ENCODE results near the gene BOC. TPM values are rescaled to one million over a fixed set of nuclear protein-coding genes. Genes with fewer than 3 reads are reported as not detected.

Gene BOC, protein sequence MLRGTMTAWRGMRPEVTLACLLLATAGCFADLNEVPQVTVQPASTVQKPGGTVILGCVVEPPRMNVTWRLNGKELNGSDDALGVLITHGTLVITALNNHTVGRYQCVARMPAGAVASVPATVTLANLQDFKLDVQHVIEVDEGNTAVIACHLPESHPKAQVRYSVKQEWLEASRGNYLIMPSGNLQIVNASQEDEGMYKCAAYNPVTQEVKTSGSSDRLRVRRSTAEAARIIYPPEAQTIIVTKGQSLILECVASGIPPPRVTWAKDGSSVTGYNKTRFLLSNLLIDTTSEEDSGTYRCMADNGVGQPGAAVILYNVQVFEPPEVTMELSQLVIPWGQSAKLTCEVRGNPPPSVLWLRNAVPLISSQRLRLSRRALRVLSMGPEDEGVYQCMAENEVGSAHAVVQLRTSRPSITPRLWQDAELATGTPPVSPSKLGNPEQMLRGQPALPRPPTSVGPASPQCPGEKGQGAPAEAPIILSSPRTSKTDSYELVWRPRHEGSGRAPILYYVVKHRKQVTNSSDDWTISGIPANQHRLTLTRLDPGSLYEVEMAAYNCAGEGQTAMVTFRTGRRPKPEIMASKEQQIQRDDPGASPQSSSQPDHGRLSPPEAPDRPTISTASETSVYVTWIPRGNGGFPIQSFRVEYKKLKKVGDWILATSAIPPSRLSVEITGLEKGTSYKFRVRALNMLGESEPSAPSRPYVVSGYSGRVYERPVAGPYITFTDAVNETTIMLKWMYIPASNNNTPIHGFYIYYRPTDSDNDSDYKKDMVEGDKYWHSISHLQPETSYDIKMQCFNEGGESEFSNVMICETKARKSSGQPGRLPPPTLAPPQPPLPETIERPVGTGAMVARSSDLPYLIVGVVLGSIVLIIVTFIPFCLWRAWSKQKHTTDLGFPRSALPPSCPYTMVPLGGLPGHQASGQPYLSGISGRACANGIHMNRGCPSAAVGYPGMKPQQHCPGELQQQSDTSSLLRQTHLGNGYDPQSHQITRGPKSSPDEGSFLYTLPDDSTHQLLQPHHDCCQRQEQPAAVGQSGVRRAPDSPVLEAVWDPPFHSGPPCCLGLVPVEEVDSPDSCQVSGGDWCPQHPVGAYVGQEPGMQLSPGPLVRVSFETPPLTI
- 0.07 and 0.32 TPM in 2 replicates for total RNA-seq (2022)
- Bru-seq, nascent RNA = percentile 7 among the genes with signal in this experiment
- BruChase-seq, experiment 1, labeled RNA remaining after a 6-hour chase = percentile 6 among the genes with signal in this experiment
- BruChase-seq, experiment 2, labeled RNA remaining after a 2-hour chase = percentile 11 among the genes with signal in this experiment
- long read RNA-seq = 0 reads

DNA sequence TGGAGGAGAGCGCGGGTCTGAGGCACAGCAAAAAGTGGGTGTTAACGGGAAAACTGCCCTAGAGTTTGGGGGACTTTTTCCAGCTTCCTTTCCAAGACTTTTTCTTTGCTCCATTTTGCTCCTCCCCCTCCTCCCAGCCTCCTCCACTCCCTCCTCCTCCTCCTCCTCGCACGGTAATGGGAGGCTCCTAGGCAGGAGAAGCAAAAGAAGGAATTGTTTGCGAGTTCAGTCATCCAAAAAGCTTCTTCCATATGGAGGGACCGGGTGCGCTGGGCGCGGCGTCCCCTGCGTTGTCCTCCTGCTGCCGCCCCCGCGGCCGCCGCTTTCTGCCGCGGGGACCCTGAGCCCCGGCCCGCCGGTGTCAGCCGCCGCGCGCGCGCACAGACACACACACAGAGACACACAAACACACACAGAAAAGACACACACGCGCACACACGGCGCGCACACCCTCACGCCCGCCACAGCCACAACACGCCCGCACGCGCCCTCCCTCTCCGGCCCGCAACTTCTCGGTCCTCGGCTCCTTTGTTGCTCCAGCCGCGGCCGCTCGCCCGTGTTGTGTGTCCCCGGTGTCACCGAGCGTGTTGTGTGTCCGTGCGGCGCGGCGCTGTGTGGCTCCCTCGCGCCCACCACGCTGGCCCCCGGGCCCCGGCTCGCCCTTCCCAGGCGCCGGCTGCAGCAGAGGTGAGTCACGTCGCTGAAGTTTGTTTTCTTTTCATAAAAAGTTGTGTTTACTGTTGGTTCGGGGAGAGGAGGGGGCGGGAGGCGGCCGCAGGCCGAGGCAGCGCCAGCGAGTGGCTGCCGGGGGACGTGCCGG is at the start of gene BOC:
BOC (plus strand) TSS at position 228 of the 820 bp plus-strand sequence. CDS start 38,246 bp downstream, outside the sequence.
- peaks cover 9% of the 10 kb centered on the region for H3K4me1 Mint-ChIP-seq (ENCODE audit: low read depth, unreplicated experiment)
- no peaks in the 10 kb centered on the region for H3K9me3 Mint-ChIP-seq (ENCODE audit: low read depth, unreplicated experiment)
- CTCF ChIA-PET = no interaction called here

DNA sequence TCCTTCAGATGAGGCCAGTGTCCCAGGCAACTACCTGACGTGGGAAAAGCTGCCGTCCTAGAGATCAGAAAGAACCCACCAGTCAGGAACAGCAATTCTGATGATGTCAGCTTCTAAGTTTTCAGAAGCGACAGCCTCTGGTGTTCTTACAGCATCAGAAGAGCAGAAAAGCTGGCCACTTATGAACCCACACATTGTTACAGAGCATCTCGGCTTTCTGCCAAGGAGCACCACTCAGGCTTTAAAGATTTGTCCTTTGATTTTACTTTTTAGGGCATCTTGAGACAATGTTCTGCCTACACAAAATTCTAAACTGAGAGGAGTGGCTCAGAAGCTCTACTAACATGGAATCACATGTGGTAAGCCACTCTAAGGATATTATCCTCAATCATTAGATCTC is 49.7 kb upstream of the BOC start:
- CTCF ChIA-PET = interaction anchor here (0.6 kb wide), 1 partner anchor 474 kb away, joined by 3 read pairs; no protein-coding TSS in a partner anchor
- Mint-ChIP-seq H3K4me1 (ENCODE audit: low read depth, unreplicated experiment) (no peaks in the 10 kb centered on the region), H3K27ac (ENCODE audit: unreplicated experiment) (no peak overlapping the region), H3K36me3 (ENCODE audit: insufficient read depth, unreplicated experiment) (no peaks in the 10 kb centered on the region), H3K4me3 (ENCODE audit: low read depth, unreplicated experiment) (no peak overlapping the region), H3K27me3 (ENCODE audit: unreplicated experiment) (peaks cover 37% of the 10 kb centered on the region), H3K9me3 (ENCODE audit: low read depth, unreplicated experiment) (no peaks in the 10 kb centered on the region)
- no TSS peak for BruUV-seq (replicated peaks)
- TF ChIP-seq, protein P1, sequence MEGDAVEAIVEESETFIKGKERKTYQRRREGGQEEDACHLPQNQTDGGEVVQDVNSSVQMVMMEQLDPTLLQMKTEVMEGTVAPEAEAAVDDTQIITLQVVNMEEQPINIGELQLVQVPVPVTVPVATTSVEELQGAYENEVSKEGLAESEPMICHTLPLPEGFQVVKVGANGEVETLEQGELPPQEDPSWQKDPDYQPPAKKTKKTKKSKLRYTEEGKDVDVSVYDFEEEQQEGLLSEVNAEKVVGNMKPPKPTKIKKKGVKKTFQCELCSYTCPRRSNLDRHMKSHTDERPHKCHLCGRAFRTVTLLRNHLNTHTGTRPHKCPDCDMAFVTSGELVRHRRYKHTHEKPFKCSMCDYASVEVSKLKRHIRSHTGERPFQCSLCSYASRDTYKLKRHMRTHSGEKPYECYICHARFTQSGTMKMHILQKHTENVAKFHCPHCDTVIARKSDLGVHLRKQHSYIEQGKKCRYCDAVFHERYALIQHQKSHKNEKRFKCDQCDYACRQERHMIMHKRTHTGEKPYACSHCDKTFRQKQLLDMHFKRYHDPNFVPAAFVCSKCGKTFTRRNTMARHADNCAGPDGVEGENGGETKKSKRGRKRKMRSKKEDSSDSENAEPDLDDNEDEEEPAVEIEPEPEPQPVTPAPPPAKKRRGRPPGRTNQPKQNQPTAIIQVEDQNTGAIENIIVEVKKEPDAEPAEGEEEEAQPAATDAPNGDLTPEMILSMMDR (IDR thresholded peaks at IDR 0.05; ENCODE audit: unreplicated experiment) = no peak
- intact Hi-C loops (cut with micrococcal nuclease; ENCODE audit: unreplicated experiment) = no loop called here
- no peak for DNase-seq

More for the DNA sequence above, at the start of gene BOC:
- Mint-ChIP-seq H3K27me3 (ENCODE audit: unreplicated experiment) (peaks cover 100% of the 10 kb centered on the region), H3K36me3 (ENCODE audit: insufficient read depth, unreplicated experiment) (peaks cover 6% of the 10 kb centered on the region), H3K4me3 (ENCODE audit: low read depth, unreplicated experiment) (peak within 1 kb of the TSS; percentile 42), H3K27ac (ENCODE audit: unreplicated experiment) (no peak within 1 kb of the TSS)
- no TSS peak for BruUV-seq (replicated peaks)
- intact Hi-C loops (cut with micrococcal nuclease; ENCODE audit: unreplicated experiment) = no loop called here
- TF ChIP-seq, protein P1 (IDR thresholded peaks at IDR 0.05; ENCODE audit: unreplicated experiment) = no peak
- peak; percentile 18 for DNase-seq

DNA sequence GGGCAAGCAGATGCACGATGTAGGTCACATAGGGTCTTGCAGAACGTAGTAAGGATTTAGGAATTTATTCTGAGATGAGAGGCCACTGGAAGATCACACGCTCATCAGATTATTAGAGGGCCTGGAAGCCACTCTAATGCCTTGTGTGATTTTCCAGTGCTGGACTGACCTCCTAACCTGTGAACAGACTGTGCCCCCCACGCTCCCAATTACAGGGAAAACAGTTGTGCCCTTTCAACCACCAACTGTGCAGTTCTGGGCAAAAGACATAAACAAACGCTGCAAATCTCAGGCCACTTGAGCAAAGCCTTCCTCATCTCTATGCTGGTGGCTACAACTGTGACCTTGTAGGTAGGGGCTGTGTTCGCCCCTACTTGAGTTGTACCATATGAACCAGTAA is 48.2 kb upstream of the BOC start:
- Mint-ChIP-seq H3K27ac (ENCODE audit: unreplicated experiment) (no peak overlapping the region), H3K9me3 (ENCODE audit: low read depth, unreplicated experiment) (no peaks in the 10 kb centered on the region), H3K27me3 (ENCODE audit: unreplicated experiment) (peaks cover 37% of the 10 kb centered on the region), H3K36me3 (ENCODE audit: insufficient read depth, unreplicated experiment) (no peaks in the 10 kb centered on the region), H3K4me1 (ENCODE audit: low read depth, unreplicated experiment) (no peaks in the 10 kb centered on the region), H3K4me3 (ENCODE audit: low read depth, unreplicated experiment) (no peak overlapping the region)
- CTCF ChIA-PET = no interaction called here
- intact Hi-C loops (cut with micrococcal nuclease; ENCODE audit: unreplicated experiment) = no loop called here
- BruUV-seq (replicated peaks) = no TSS peak
- no peak for DNase-seq
- TF ChIP-seq, protein P1 (IDR thresholded peaks at IDR 0.05; ENCODE audit: unreplicated experiment) = no peak

All from Calu3 (cell line).